Measurements from ENCODE around the gene AK4.
A peak's percentile ranks its signal among the peaks of the same experiment; 100 is the strongest.
"Not testable (repeated sequence)": the region's sequence is repeated elsewhere in the genome, so short reads cannot be mapped to it uniquely, and the experiment has no call there.

Gene AK4

GRCh38 chr1:65221638-65222339 lies 73.8 kb downstream of the AK4 start:
- no peak for DNase-seq

GRCh38 chr1:65222340-65222940 lies 74.4 kb downstream of the AK4 start:
- no peak for DNase-seq

- DNase-seq: no peak
These were observed 76.7 kb downstream of the AK4 start for GRCh38 chr1:65224681-65225091.

GRCh38 chr1:65225179-65225578 lies 77.2 kb downstream of the AK4 start:
- DNase-seq: no peak

GRCh38 chr1:65229201-65229600 lies 81.2 kb downstream of the AK4 start:
- DNase-seq: no peak

GRCh38 chr1:65229754-65230339 lies 81.8 kb downstream of the AK4 start:
- DNase-seq: no peak

- DNase-seq: peak; percentile 33 to 41
These were observed 82.9 kb downstream of the AK4 start for GRCh38 chr1:65230731-65231481.

GRCh38 chr1:65231718-65232330 lies 83.8 kb downstream of the AK4 start:
- no peak for DNase-seq

GRCh38 chr1:65232461-65232990 lies 84.5 kb downstream of the AK4 start:
- no peak for DNase-seq

- no peak for DNase-seq
These were observed 85.8 kb downstream of the AK4 start for GRCh38 chr1:65233782-65234181.

- DNase-seq: peak; percentile 40 to 43
These were observed 88.1 kb downstream of the AK4 start for GRCh38 chr1:65235867-65236805.

GRCh38 chr1:65237088-65237487 lies 89.1 kb downstream of the AK4 start:
- not testable (repeated sequence) for DNase-seq

- DNase-seq: no peak
These were observed 89.5 kb downstream of the AK4 start for GRCh38 chr1:65237503-65237902.

- no peak for DNase-seq
These were observed 90.0 kb downstream of the AK4 start for GRCh38 chr1:65238010-65238409.

- no peak for DNase-seq
These were observed 95.5 kb downstream of the AK4 start for GRCh38 chr1:65243491-65243890.

GRCh38 chr1:65245295-65245694 lies 97.3 kb downstream of the AK4 start:
- DNase-seq: no peak

GRCh38 chr1:65247419-65248359 lies 99.7 kb downstream of the AK4 start:
- no peak for DNase-seq

- no peak for DNase-seq
These were observed 102.8 kb downstream of the AK4 start for GRCh38 chr1:65250826-65251225.

- no peak for DNase-seq
These were observed 105.9 kb downstream of the AK4 start for GRCh38 chr1:65253800-65254319.

- peak; percentile 59 to 65 for DNase-seq
These were observed 106.5 kb downstream of the AK4 start for GRCh38 chr1:65254320-65255034.
